ENCODE measurements around the gene DDAH1. TPM values are rescaled to one million over a fixed set of nuclear protein-coding genes. Genes with fewer than 3 reads are reported as not detected.

The DDAH1 gene
- total and polyA plus RNA-seq, 4 donors: 25.8 to 42.7 (median 31.7) TPM

GRCh38 chr1:85268801-85269585, 196.0 kb downstream of the DDAH1 start:
- H3K36me3 ChIP-seq (ENCODE audit: control insufficient read depth in 4 of 4, insufficient read depth in 3 of 4, low read depth in 1 of 4, low read length in 3 of 4): peaks cover 2 to 28% (median 18%) of the 10 kb centered on the region in 4 donors
- H3K4me3 ChIP-seq (ENCODE audit: low read depth in 1 of 3, low read length in 3 of 3): no peak overlapping the region
- no peaks in the 10 kb centered on the region for H3K27me3 ChIP-seq (ENCODE audit: control insufficient read depth in 4 of 4, insufficient read depth in 4 of 4, low read length in 3 of 4)
- 52% methylated on average over 5 of the region's 5 CpGs for WGBS
- no peak for DNase-seq (ENCODE audit: low spot score)
- peaks cover 11 to 33% (median 17%) of the 10 kb centered on the region in 4 donors for H3K4me1 ChIP-seq (ENCODE audit: control insufficient read depth in 4 of 4, insufficient read depth in 4 of 4, low read length in 3 of 4)
- H3K27ac ChIP-seq (ENCODE audit: low read depth in 1 of 2, low read length in 2 of 2): no peak overlapping the region
- H3K9me3 ChIP-seq (ENCODE audit: control insufficient read depth in 4 of 4, low read length in 3 of 4): no peaks in the 10 kb centered on the region
- TF ChIP-seq ZBTB33 (IDR thresholded peaks at IDR 0.05) (no peak), FOXA2 (IDR thresholded peaks at IDR 0.05) (peak; percentile 12), HNF4A (conservative IDR thresholded peaks at IDR 0.05) (peak in 1 of 2 donors; percentile 5), CTCF (IDR thresholded peaks at IDR 0.05; ENCODE audit: low read depth, low read length, missing input control) (no peak), EGR1 (IDR thresholded peaks at IDR 0.05; ENCODE audit: low read depth in 2 of 2) (no peak), YY1 (IDR thresholded peaks at IDR 0.05) (peak; percentile 9), GABPA (IDR thresholded peaks at IDR 0.05 in 1 of 2, conservative IDR thresholded peaks at IDR 0.05 in 1 of 2) (no peak), NR2F2 (IDR thresholded peaks at IDR 0.05) (no peak), FOXA1 (IDR thresholded peaks at IDR 0.05) (peak; percentile 17), RXRA (IDR thresholded peaks at IDR 0.05) (peak; percentile 43 to 51), SP1 (IDR thresholded peaks at IDR 0.05) (peak; percentile 68), TAF1 (conservative IDR thresholded peaks at IDR 0.05) (no peak)
- TF ChIP-seq, protein P1, sequence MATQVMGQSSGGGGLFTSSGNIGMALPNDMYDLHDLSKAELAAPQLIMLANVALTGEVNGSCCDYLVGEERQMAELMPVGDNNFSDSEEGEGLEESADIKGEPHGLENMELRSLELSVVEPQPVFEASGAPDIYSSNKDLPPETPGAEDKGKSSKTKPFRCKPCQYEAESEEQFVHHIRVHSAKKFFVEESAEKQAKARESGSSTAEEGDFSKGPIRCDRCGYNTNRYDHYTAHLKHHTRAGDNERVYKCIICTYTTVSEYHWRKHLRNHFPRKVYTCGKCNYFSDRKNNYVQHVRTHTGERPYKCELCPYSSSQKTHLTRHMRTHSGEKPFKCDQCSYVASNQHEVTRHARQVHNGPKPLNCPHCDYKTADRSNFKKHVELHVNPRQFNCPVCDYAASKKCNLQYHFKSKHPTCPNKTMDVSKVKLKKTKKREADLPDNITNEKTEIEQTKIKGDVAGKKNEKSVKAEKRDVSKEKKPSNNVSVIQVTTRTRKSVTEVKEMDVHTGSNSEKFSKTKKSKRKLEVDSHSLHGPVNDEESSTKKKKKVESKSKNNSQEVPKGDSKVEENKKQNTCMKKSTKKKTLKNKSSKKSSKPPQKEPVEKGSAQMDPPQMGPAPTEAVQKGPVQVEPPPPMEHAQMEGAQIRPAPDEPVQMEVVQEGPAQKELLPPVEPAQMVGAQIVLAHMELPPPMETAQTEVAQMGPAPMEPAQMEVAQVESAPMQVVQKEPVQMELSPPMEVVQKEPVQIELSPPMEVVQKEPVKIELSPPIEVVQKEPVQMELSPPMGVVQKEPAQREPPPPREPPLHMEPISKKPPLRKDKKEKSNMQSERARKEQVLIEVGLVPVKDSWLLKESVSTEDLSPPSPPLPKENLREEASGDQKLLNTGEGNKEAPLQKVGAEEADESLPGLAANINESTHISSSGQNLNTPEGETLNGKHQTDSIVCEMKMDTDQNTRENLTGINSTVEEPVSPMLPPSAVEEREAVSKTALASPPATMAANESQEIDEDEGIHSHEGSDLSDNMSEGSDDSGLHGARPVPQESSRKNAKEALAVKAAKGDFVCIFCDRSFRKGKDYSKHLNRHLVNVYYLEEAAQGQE (IDR thresholded peaks at IDR 0.05): peak; percentile 76
- TF ChIP-seq, protein P2, sequence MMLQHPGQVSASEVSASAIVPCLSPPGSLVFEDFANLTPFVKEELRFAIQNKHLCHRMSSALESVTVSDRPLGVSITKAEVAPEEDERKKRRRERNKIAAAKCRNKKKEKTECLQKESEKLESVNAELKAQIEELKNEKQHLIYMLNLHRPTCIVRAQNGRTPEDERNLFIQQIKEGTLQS (IDR thresholded peaks at IDR 0.05): no peak
- TF ChIP-seq, protein P3, sequence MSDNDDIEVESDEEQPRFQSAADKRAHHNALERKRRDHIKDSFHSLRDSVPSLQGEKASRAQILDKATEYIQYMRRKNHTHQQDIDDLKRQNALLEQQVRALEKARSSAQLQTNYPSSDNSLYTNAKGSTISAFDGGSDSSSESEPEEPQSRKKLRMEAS (IDR thresholded peaks at IDR 0.05): no peak
- H3K9ac ChIP-seq (ENCODE audit: low read depth in 1 of 2, low read length in 2 of 2): no peak overlapping the region

Small RNAs within 50 kb of the gene (small RNA-seq; reads per million reads assigned to genes)
- not detected for gene RF00019

Other genes with a start within 250 kb of the DDAH1 start
- gene C1orf52, start 205.5 kb downstream of the DDAH1 start, total RNA-seq: 1 to 10 TPM; 6.1 to 8.3 TPM
- 10 to 100 TPM in 1 of 2 donors, 1 to 10 TPM in 1; 6.2 to 10.9 TPM for gene C1orf52, start 205.5 kb downstream of the DDAH1 start, polyA plus RNA-seq
- gene BCL10, start 188.5 kb downstream of the DDAH1 start, total RNA-seq: 1 to 10 TPM; 6.3 to 8.9 TPM
- 1 to 10 TPM; 3.1 to 8.8 TPM for gene BCL10, start 188.5 kb downstream of the DDAH1 start, polyA plus RNA-seq
- 1 to 10 TPM; 3.5 to 5.9 TPM for gene CCN1, start 115.6 kb upstream of the DDAH1 start, total RNA-seq
- gene CCN1, start 115.6 kb upstream of the DDAH1 start, polyA plus RNA-seq: 10 to 100 TPM; 14.1 to 54.4 TPM
- gene ZNHIT6, start 243.3 kb upstream of the DDAH1 start, total RNA-seq: 1 to 10 TPM; 3.3 to 4.0 TPM
- 1 to 10 TPM; 2.2 to 3.1 TPM for gene ZNHIT6, start 243.3 kb upstream of the DDAH1 start, polyA plus RNA-seq